Activated B cell treated with CpG ODN at 0.5 μM for 24 hours (primary cell): ENCODE data around the gene CATSPER3. TPM values are rescaled to one million over a fixed set of nuclear protein-coding genes. Genes with fewer than 3 reads are reported as not detected.

Source experiments
- ATAC-seq: fragments of 200-7000 bp; cut with Tn5 transposase; one replicate; pipeline ENCODE4 v1.10.0; 2021; ENCODE audit warnings: low read depth, mild to moderate bottlenecking, moderate library complexity
- CTCF ChIA-PET: fragments of 350-600 bp; sonication (Branson Sonifier 250); formaldehyde crosslinking; loops from one replicate; lab custom pipeline; 2021; ENCODE audit warnings: antibody characterized with exemption; lab: Charles Lee
- POLR2A ChIA-PET: fragments of 350-600 bp; sonication (Branson Sonifier 250); formaldehyde crosslinking; loops from one replicate; lab custom pipeline; 2021; ENCODE audit warnings: antibody characterized with exemption; lab: Charles Lee
- DNase-seq: peaks from one replicate; pipeline ENCODE4 v3.0.0; 2022
- H3K27ac Mint-ChIP-seq: one replicate; pipeline ENCODE4 v1.8.0; 2020; ENCODE audit warnings: mixed read lengths
- H3K27me3 Mint-ChIP-seq: one replicate; pipeline ENCODE4 v1.8.0; 2021; ENCODE audit warnings: mixed read lengths
- H3K36me3 Mint-ChIP-seq: one replicate; pipeline ENCODE4 v1.8.0; 2021; ENCODE audit warnings: low read depth, mixed read lengths
- H3K4me1 Mint-ChIP-seq: one replicate; pipeline ENCODE4 v1.8.0; 2021; ENCODE audit warnings: mixed read lengths
- H3K4me3 Mint-ChIP-seq: one replicate; pipeline ENCODE4 v1.8.0; 2020; ENCODE audit warnings: mild to moderate bottlenecking, mixed read lengths
- H3K9me3 Mint-ChIP-seq: one replicate; pipeline ENCODE4 v1.8.0; 2020; ENCODE audit warnings: mixed read lengths
- CTCF ChIP-seq: fragments of 200-600 bp; IDR thresholded peaks from one replicate; pipeline ENCODE4 v1.8.0; 2022; ENCODE audit warnings: antibody characterized with exemption, mild to moderate bottlenecking
- intact Hi-C: fragments of 100-400 bp; cut with micrococcal nuclease; formaldehyde crosslinking; loops from one replicate; pipeline ENCODE4 v1.15.1; 2024
- total RNA-seq: library from RNA; stranded (reverse); gene quantifications from 2 replicates; pipeline ENCODE4 v1.2.3, GENCODE V29; 2022

The CATSPER3 gene
- total RNA-seq, 1 donor from 2014 or later = 0.95 TPM

DNA sequence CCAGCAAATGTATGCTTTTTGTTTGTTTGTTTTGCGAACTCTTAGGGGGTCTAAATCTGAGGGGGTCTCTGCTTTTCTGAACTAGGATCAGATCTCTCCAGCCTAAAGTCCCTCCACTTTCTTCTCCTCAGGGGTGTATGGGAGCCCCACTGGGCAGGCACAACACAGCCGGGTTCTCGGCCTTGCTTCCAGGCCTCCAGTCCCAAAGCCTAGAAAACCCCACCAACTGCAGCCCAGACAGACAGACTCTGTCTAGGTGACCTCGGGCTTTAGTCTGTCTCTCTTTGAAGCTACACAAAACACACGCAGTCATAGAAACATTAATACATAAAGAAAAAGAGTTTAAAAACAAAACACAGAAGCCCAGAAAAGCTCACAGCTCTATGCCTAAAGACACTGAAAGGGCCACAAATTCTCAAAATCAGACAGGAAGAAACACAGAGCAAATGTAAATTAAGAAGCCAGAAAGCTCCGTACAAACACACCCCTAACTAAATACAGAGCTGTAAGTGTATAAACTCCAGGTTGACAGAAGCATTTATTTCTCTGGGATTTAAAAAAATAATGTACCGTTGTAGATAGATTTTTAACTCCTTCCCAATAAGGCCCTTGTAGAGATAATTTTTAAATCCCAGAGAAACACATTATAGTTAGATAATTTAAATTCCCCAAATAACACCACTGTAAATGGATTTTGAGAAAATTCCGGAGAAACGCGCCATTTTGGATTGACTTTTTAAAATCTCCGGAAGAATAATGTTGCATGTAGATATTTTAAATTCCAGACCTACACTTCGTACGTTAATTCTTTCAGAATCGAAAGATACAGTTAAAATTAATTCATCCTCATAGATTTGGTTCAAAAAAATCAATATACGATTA lies 64.3 kb downstream of the CATSPER3 start:
- CTCF ChIA-PET = no interaction called here
- H3K36me3 Mint-ChIP-seq = no peaks in the 10 kb centered on the region
- ATAC-seq = no peak
- H3K27me3 Mint-ChIP-seq = peaks cover 62% of the 10 kb centered on the region
- no peak for TF ChIP-seq CTCF
- H3K4me1 Mint-ChIP-seq = peaks cover 43% of the 10 kb centered on the region
- POLR2A ChIA-PET = interaction anchor here (0.5 kb wide), 1 partner anchor 431 kb away, joined by 3 read pairs; no protein-coding TSS in a partner anchor
- no peak overlapping the region for H3K27ac Mint-ChIP-seq
- peak overlapping the region; percentile 64 for H3K4me3 Mint-ChIP-seq
- H3K9me3 Mint-ChIP-seq = peaks cover 5% of the 10 kb centered on the region
- DNase-seq = no peak
- intact Hi-C loops = loop anchor here (1.0 to 5.0 kb wide), 3 partner anchors 7 to 460 kb away; no protein-coding TSS in a partner anchor

DNA sequence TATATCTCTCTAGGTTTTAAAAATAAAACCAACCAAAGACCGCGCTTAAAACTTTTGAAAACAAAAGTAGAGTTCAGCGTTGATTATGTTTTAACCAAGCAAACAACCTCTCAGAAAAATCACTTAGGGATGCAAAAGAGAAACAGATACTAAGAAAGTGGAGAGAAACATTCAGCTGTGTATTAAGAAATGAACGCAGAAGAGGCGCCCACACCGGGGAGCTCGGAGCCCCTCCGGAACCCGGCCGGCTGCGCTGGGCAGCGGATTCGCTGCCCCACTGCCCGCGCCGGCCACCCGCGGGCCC lies 64.9 kb downstream of the CATSPER3 start:
- no peak for TF ChIP-seq CTCF
- ChIA-PET CTCF (no interaction called here), POLR2A (interaction anchor here (0.5 kb wide), 1 partner anchor 430 kb away, joined by 3 read pairs; no protein-coding TSS in a partner anchor)
- ATAC-seq (no peak), DNase-seq (no peak)
- H3K4me1 Mint-ChIP-seq = peaks cover 39% of the 10 kb centered on the region
- H3K27me3 Mint-ChIP-seq = peaks cover 64% of the 10 kb centered on the region
- no peak overlapping the region for H3K27ac Mint-ChIP-seq
- peak overlapping the region; percentile 64 for H3K4me3 Mint-ChIP-seq
- H3K36me3 Mint-ChIP-seq = no peaks in the 10 kb centered on the region
- intact Hi-C loops = loop anchor here (5.0 kb wide), 2 partner anchors 160 to 460 kb away; no protein-coding TSS in a partner anchor
- peaks cover 5% of the 10 kb centered on the region for H3K9me3 Mint-ChIP-seq

DNA sequence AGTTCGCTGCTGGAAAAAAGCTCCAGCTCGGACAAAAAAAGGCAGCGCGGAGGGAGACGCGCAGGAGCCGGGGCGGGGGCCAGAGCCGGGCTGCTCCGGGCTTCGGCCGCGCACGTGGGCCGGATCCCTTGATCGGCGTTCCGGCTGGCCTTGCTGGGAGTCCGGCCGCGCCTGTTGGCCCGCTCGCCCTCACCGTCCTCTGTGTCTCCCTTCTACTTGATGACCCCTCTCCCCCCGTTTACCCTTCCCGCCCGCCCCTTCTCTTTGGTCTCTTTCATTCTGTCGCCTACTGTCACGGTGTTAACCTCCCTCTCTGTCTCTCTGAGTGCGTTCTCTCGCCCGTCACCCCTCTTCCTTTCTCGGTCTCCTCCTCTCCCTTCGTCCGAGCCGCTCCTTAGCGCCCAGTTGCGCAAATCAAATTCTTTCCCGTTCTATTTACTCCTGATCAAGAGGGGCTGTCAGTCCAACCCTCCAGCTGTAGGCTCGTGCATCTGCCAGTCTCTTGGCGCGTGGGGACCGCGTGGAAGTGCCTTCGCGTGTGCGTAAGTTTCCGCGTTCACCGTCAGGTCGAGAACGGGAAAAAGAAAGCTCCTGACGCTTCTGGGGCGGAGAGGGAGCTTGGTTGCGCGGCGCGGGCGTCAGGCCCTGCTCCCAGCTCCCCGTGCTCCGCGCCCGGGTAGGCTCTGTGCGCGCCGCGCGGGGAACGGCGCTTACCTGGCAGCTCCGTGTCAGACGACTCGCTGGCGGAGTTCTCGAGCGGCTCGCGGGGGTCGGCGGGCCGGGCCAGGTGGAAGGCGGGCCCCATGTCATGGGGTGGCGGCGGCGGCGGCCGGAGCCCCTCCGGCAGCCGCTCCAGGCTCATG lies 65.5 kb downstream of the CATSPER3 start:
- Mint-ChIP-seq H3K4me3 (peak overlapping the region; percentile 76), H3K4me1 (peaks cover 39% of the 10 kb centered on the region), H3K9me3 (peaks cover 5% of the 10 kb centered on the region), H3K36me3 (no peaks in the 10 kb centered on the region), H3K27me3 (peaks cover 65% of the 10 kb centered on the region), H3K27ac (no peak overlapping the region)
- no peak for TF ChIP-seq CTCF
- POLR2A ChIA-PET = interaction anchor here (0.7 kb wide), 1 partner anchor 129 kb away, joined by 4 read pairs; no protein-coding TSS in a partner anchor
- DNase-seq = no peak
- intact Hi-C loops = loop anchor here (5.0 kb wide), 2 partner anchors 159 to 459 kb away; no protein-coding TSS in a partner anchor
- peak; percentile 26 for ATAC-seq
- CTCF ChIA-PET = no interaction called here

- Mint-ChIP-seq H3K27ac (peak within 1 kb of the TSS; percentile 53), H3K9me3 (peaks cover 5% of the 10 kb centered on the region), H3K36me3 (no peaks in the 10 kb centered on the region), H3K4me1 (peaks cover 43% of the 10 kb centered on the region), H3K27me3 (peaks cover 69% of the 10 kb centered on the region), H3K4me3 (peak within 1 kb of the TSS; percentile 85)
- no peak for DNase-seq
- intact Hi-C loops = loop anchor here (5.0 kb wide), 2 partner anchors 158 to 458 kb away; no protein-coding TSS in a partner anchor
- ChIA-PET POLR2A (no interaction called here), CTCF (no interaction called here)
- no peak for TF ChIP-seq CTCF
- peak; percentile 23 for ATAC-seq
Measured at GRCh38 chr5:135033901-135034235, 66.2 kb downstream of the CATSPER3 start, which contains the start of gene PITX1. PITX1 (minus strand) TSS chr5:135034228; CDS start chr5:135033881, 347 bp downstream.
